ENCODE data around the gene FXYD2.
"Not testable (repeated sequence)": the region's sequence is repeated elsewhere in the genome, so short reads cannot be mapped to it uniquely, and the experiment has no call there.

Gene FXYD2

DNA sequence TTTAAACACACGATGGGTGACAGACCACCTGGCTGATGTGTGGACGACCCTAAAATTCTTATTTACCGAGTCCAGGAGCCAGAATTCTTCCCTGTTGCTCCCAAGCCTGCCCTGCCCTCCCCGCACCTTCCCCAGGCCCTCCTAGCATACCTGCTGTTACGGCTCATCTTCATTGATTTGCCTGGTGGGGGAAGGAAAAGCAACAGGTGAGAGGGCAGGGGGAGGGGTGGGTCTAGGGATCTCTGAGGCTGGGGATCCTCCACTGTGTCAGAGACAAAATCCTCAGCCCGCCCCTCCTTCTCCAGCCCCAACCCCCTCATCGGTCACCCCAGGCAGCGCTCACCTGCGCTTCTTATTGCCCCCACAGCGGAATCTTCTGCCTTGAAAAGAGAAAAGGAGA lies 4.0 kb downstream of the FXYD2 start:
- Histone ChIP-seq H3K9ac (ENCODE audit: low read length) (no peak overlapping the region), H3K27me3 (ENCODE audit: control insufficient read depth, insufficient read depth, low read length) (no peaks in the 10 kb centered on the region), H3K4me3 (ENCODE audit: low read length) (no peak overlapping the region), H3K9me3 (ENCODE audit: control insufficient read depth, low read length) (no peaks in the 10 kb centered on the region), H3K36me3 (ENCODE audit: control insufficient read depth, insufficient read depth, low read length) (no peaks in the 10 kb centered on the region), H3K4me1 (ENCODE audit: control insufficient read depth, insufficient read depth, low read length) (peaks cover 25% of the 10 kb centered on the region)

DNA sequence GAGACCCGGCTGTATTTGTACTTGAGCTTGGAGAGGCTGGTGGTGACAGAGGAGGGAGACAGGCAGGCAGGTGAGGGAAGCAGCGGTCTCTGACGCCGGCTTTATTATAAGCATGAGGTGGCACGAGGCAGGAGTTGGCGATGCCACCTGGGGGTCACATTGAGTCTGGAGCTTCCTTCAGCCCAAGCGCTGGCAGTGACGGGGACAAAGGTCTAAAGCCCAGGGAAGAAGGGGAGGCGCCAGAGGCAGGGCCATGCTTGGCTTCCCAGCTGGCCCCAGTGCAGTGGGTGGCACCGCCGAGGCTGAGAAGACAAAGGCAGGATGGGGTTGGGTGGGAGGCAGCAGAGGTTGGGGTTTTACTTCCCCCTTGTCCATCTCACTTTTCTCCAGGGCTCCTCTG lies 4.5 kb downstream of the FXYD2 start:
- no peaks in the 10 kb centered on the region for H3K9me3 ChIP-seq (ENCODE audit: control insufficient read depth, low read length)
- no peaks in the 10 kb centered on the region for H3K36me3 ChIP-seq (ENCODE audit: control insufficient read depth, insufficient read depth, low read length)
- peaks cover 27% of the 10 kb centered on the region for H3K4me1 ChIP-seq (ENCODE audit: control insufficient read depth, insufficient read depth, low read length)
- no peak overlapping the region for H3K9ac ChIP-seq (ENCODE audit: low read length)
- H3K4me3 ChIP-seq (ENCODE audit: low read length), result no peak overlapping the region
- H3K27me3 ChIP-seq (ENCODE audit: control insufficient read depth, insufficient read depth, low read length), result no peaks in the 10 kb centered on the region

DNA sequence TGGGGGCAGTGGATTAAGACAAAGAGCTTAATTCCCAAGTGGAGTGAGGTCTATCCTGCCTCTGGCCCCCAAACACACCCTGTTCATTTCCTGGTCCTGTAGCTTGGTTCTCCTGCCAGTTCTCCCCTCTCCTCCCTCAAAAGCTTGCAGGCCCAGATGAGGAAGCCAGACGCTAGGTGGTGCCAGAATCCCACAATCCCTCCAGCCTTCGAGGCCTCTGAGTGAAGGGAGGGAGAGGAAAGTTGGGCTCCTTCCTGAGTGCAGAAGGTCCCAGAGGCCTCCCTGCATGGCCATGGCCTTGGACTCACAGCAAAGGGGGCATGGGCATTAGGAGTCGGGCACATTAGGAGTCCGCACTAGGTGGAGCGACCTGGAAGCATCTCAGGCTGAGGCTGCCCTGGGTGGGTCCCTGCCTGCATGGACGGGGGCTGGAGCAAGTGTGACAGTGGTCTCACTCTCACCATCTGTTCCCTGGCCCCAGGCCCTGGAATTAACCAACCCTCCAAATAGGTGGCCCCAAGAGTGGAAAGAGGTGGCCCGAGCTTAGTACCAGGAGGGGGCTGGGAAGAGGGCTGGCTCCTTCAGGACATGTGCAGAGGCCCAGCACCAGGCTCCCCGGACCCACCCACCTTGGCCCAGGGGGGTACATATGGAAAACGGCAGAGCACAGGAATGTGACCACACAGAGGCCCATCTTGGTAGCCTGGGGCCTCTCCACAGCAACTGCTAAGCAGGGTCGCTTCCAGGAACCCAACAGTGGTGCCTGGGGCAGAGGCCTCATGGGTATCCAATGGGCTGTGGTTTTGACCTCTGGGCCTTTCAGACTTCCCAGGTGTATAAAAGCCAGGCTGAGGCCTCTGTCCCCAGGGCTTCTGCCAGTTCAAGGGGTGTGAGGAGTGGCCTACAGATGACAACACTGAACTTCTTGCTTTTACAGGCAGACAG lies 5.2 kb downstream of the FXYD2 start:
- H3K9me3 ChIP-seq (ENCODE audit: control insufficient read depth, low read length), result no peaks in the 10 kb centered on the region
- H3K9ac ChIP-seq (ENCODE audit: low read length), result no peak overlapping the region
- peaks cover 32% of the 10 kb centered on the region for H3K4me1 ChIP-seq (ENCODE audit: control insufficient read depth, insufficient read depth, low read length)
- no peak overlapping the region for H3K4me3 ChIP-seq (ENCODE audit: low read length)
- no peaks in the 10 kb centered on the region for H3K27me3 ChIP-seq (ENCODE audit: control insufficient read depth, insufficient read depth, low read length)
- H3K36me3 ChIP-seq (ENCODE audit: control insufficient read depth, insufficient read depth, low read length), result no peaks in the 10 kb centered on the region

DNA sequence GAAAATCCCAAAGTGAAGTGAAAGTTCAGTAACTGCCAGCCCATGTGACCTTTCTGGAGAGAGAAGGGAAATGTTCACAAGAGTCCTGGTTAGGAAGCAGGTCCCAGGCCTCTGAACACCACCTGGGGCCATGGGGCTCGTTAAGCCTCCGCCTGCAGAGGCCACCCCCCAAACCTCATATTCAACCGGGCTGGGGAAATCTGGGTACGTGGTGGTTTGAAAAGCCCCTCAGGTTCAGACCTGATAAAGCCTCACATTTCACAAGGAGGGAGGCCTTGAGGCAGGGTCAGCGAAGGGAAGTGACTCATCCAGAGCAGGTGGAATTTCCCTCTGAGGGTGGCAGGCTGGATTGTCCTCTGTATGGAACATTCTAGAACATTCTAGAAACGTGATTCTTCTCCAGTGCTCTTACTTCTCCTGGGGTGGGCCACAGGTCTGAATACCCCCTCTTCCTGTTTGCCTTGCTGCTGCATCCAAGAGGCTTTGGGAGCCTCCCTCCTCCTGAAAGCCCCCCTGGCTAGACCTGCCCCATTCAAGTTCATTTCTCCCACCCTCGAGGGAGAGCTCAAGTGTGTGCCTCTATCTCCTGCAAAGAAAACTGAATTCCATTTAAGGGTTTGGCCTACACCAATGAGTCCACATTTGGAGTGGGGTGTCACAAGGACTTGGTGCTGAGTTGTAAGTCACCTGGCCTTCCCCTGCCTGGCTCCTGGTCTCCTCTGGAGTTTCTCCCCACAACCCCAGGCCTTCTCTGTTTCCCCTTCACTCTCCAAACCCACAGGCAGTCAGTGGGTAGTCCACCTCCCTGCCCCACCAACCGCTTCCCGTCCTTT lies 6.3 kb downstream of the FXYD2 start:
- Histone ChIP-seq H3K36me3 (ENCODE audit: control insufficient read depth, insufficient read depth, low read length) (no peaks in the 10 kb centered on the region), H3K9me3 (ENCODE audit: control insufficient read depth, low read length) (no peaks in the 10 kb centered on the region), H3K9ac (ENCODE audit: low read length) (no peak overlapping the region), H3K4me3 (ENCODE audit: low read length) (no peak overlapping the region), H3K4me1 (ENCODE audit: control insufficient read depth, insufficient read depth, low read length) (peaks cover 28% of the 10 kb centered on the region), H3K27me3 (ENCODE audit: control insufficient read depth, insufficient read depth, low read length) (no peaks in the 10 kb centered on the region)

DNA sequence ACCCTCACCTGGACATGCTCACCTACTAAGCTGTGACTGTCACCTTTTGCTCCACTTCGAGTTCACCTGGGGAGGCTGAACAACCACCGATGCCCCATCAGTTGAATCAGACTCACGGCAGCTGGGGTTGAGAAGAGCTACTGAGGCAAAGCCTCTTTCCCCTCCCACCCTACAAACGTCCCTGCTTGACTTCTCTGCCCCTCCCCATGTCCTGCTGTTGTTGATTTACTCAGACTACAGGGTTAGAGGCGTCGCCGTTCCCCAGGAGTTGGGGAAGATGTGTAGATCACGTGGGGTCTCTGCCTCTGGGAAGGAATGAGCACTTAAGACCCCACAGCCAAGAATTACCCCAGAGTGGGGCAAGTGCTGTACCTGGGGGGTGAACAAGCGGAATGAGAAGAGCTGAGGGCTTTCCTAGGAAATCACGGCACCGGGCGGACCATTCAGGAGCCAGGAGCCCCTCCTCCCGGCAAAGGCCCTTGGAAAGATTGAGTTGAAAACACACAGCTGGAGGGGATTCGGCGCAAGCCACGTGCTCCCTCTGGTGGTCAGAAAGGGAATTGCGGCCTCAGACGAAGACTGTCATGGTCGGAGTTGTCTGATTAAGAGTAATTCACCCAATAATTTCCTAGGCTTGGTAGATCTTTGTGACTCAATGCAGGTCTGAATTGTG lies 7.0 kb downstream of the FXYD2 start:
- H3K36me3 ChIP-seq (ENCODE audit: control insufficient read depth, insufficient read depth, low read length), result no peaks in the 10 kb centered on the region
- peaks cover 25% of the 10 kb centered on the region for H3K4me1 ChIP-seq (ENCODE audit: control insufficient read depth, insufficient read depth, low read length)
- no peak overlapping the region for H3K9ac ChIP-seq (ENCODE audit: low read length)
- H3K27me3 ChIP-seq (ENCODE audit: control insufficient read depth, insufficient read depth, low read length), result no peaks in the 10 kb centered on the region
- H3K4me3 ChIP-seq (ENCODE audit: low read length), result no peak overlapping the region
- no peaks in the 10 kb centered on the region for H3K9me3 ChIP-seq (ENCODE audit: control insufficient read depth, low read length)

DNA sequence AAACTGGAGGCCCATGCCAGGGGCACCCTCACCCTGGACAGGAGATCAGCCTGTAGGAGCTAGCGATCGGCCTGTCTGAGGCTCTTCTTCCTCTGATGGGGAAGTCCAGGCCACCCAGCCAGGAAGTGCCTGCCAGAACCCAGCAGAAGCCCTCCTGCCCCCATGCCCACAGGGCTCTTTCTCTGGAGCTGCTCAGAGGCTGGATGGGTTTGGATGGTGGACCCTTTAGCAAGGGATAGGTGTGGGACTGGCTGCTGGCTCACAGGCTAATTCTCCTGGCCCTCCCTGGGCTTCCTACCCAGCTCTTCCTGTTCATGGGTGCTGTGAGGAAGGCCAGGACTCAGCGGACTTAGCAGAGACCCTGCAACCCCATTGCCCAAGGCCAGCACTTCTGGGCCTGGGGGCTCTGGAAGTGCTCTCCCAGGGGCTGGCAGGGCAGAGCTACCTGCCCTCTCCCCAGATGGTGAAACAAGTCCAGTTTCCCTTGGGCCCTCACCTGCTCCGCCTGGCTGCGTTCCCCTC lies 7.6 kb downstream of the FXYD2 start:
- no peak overlapping the region for H3K4me3 ChIP-seq (ENCODE audit: low read length)
- H3K27me3 ChIP-seq (ENCODE audit: control insufficient read depth, insufficient read depth, low read length), result no peaks in the 10 kb centered on the region
- H3K36me3 ChIP-seq (ENCODE audit: control insufficient read depth, insufficient read depth, low read length), result no peaks in the 10 kb centered on the region
- H3K9ac ChIP-seq (ENCODE audit: low read length), result no peak overlapping the region
- peaks cover 25% of the 10 kb centered on the region for H3K4me1 ChIP-seq (ENCODE audit: control insufficient read depth, insufficient read depth, low read length)
- no peaks in the 10 kb centered on the region for H3K9me3 ChIP-seq (ENCODE audit: control insufficient read depth, low read length)

DNA sequence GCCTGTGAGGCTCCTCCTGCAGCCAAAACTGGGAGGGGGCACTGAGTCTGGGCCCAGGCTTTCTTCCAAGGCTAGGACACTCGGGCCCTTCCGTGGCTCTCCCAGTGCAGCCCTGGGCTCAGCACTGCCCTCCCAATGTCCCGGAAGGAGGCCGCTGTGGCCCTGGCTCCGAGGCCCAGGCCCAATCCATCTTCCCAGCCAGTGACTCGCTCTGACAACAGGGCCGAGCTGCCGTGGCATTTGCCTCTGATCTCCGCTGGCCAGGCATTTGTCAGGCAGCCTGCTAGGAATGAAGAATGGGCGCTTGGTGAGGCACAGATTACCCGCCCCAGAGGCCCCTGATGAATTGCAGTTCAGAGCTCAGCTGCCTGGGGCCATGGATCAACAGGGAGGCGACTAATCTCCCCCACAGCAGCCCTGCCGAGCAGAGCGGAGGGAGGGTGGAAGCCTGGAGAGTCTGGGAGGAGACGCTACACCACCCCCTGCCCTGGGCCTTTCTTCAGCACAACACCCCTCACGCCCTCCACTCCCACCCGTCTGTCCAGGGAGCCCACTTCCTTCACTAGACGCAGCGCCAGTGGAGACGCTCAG lies 8.3 kb downstream of the FXYD2 start:
- H3K9ac ChIP-seq (ENCODE audit: low read length), result peak overlapping the region; percentile 39
- H3K4me1 ChIP-seq (ENCODE audit: control insufficient read depth, insufficient read depth, low read length), result peaks cover 25% of the 10 kb centered on the region

DNA sequence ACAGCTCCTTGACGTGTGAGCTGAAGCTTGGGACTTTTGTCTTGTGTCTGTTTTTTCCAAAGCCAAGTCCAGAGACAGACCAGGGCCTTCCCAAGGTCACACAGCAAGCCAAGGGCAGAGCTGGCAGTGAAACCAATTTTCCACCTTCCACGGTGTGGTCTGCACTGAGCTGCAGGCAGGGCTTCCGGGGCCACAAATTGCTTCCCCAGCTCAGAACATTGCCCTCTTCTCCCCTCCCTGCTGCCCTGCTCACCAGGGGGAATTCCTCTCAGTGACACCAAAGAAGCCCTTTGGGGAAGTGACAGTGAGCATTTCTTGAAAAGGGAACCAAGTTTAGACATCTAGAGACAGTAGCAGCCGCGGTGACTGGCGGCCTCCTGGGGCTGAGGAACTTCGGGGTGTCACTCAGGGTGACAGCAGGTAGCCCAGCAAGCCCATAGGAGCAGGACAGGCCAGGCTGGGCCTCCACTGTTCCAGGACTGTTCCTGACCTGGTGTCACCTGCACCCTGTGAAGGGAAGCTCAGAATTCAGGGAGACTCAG lies 9.2 kb downstream of the FXYD2 start:
- Histone ChIP-seq H3K4me1 (ENCODE audit: control insufficient read depth, insufficient read depth, low read length) (peaks cover 25% of the 10 kb centered on the region), H3K27me3 (ENCODE audit: control insufficient read depth, insufficient read depth, low read length) (no peaks in the 10 kb centered on the region), H3K36me3 (ENCODE audit: control insufficient read depth, insufficient read depth, low read length) (no peaks in the 10 kb centered on the region), H3K9ac (ENCODE audit: low read length) (no peak overlapping the region), H3K4me3 (ENCODE audit: low read length) (no peak overlapping the region), H3K9me3 (ENCODE audit: control insufficient read depth, low read length) (no peaks in the 10 kb centered on the region)

More for the DNA sequence above, 8.3 kb downstream of the FXYD2 start:
- Histone ChIP-seq H3K4me3 (ENCODE audit: low read length) (no peak overlapping the region), H3K27me3 (ENCODE audit: control insufficient read depth, insufficient read depth, low read length) (no peaks in the 10 kb centered on the region), H3K36me3 (ENCODE audit: control insufficient read depth, insufficient read depth, low read length) (no peaks in the 10 kb centered on the region), H3K9me3 (ENCODE audit: control insufficient read depth, low read length) (no peaks in the 10 kb centered on the region)

DNA sequence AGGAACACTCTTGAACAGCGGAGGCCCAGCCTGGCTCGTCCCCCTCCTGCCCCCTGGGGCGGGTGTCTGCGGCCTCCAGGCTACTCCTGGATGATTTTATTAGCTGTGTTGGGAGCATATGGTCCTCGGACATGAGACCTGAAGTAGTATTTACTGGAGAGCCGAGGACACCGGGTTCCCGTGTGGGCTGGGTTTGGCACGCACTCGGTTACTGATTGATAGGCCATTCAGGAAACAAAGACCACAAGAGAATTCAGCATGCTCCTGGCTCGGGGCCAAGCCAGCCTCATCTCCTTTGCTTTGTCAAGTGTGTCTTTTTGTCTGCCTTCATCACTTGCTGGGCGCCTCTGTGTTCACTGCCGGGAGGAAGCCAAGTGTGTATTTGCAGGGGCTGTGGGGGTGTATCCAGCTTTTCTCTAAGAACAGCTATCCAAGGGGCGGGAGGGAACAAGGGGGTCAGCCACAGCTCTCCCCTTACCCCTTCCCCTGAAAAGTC lies 9.7 kb downstream of the FXYD2 start:
- Histone ChIP-seq H3K27me3 (ENCODE audit: control insufficient read depth, insufficient read depth, low read length) (peaks cover under 1% of the 10 kb centered on the region), H3K9me3 (ENCODE audit: control insufficient read depth, low read length) (no peaks in the 10 kb centered on the region), H3K9ac (ENCODE audit: low read length) (no peak overlapping the region), H3K4me1 (ENCODE audit: control insufficient read depth, insufficient read depth, low read length) (peaks cover 25% of the 10 kb centered on the region), H3K36me3 (ENCODE audit: control insufficient read depth, insufficient read depth, low read length) (no peaks in the 10 kb centered on the region), H3K4me3 (ENCODE audit: low read length) (no peak overlapping the region)

DNA sequence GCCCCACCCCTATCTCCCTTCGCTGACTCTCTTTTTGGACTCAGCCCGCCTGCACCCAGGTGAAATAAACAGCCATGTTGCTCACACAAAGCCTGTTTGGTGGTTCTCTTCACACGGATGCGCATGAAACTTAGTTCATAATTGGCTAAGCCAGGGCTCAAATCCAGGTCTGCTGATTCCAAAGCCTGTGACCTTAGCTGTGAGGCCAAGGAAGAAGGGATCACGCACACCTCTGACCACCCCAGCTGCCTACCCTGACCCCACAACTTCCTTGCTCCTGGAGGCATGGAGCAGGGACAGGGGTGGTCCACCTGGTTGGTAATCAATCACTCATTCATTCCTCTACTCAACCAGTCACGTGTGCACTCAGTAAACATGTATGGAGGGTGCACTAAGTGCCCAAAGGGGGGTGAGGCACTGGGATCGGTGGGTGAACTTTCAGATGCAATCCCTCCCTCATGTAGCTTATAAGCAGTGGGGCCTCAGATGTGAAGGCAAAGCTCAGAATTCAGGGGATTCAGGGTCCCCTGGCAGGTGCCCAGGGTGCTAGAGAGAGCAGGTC lies 10.3 kb downstream of the FXYD2 start:
- H3K4me1 ChIP-seq (ENCODE audit: control insufficient read depth, insufficient read depth, low read length), result peaks cover 25% of the 10 kb centered on the region
- no peak overlapping the region for H3K4me3 ChIP-seq (ENCODE audit: low read length)
- peaks cover 5% of the 10 kb centered on the region for H3K27me3 ChIP-seq (ENCODE audit: control insufficient read depth, insufficient read depth, low read length)
- no peak overlapping the region for H3K9ac ChIP-seq (ENCODE audit: low read length)
- H3K9me3 ChIP-seq (ENCODE audit: control insufficient read depth, low read length), result no peaks in the 10 kb centered on the region
- H3K36me3 ChIP-seq (ENCODE audit: control insufficient read depth, insufficient read depth, low read length), result no peaks in the 10 kb centered on the region

DNA sequence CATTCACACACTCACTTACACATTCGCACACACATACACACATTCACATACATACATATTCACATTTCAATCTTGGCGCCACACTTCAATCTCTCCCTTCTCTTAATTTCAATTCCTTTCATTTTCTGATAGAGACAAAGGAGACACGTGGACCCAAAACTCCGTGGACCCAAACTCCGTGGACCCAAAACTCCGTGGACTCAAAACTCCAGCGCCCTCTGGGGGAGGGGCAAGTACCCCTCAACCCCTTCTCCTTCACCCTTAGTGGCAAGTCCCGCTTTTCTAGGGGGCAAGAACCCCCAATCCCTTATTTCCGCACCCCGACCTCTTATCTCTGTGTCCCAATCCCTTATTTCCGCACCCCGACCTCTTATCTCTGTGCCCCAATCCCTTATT lies 14.5 kb downstream of the FXYD2 start:
- not testable (repeated sequence) for H3K4me3 ChIP-seq (ENCODE audit: low read length); H3K9ac ChIP-seq (ENCODE audit: low read length); H3K36me3 ChIP-seq (ENCODE audit: control insufficient read depth, insufficient read depth, low read length); H3K9me3 ChIP-seq (ENCODE audit: control insufficient read depth, low read length)
- peaks cover 19% of the 10 kb centered on the region for H3K4me1 ChIP-seq (ENCODE audit: control insufficient read depth, insufficient read depth, low read length)
- peaks cover 16% of the 10 kb centered on the region for H3K27me3 ChIP-seq (ENCODE audit: control insufficient read depth, insufficient read depth, low read length)

All from mucosa of stomach (tissue), 1 donor.